GM21576 (cell line): Measurements from ENCODE around the gene SHISA7.
"Not testable (repeated sequence)": the region's sequence is repeated elsewhere in the genome, so short reads cannot be mapped to it uniquely, and the experiment has no call there.

Experiments
- ATAC-seq: cut with Tn5 transposase; IDR thresholded peaks from one replicate; pipeline ENCODE4 v1.9.1; 2021; ENCODE audit warnings: mild to moderate bottlenecking, moderate library complexity; ENCODE audit not compliant: unreplicated experiment

SHISA7 gene

GRCh38 chr19:55421281-55421680 lies 21.8 kb downstream of the SHISA7 start:
- ATAC-seq = not testable (repeated sequence)

- no peak for ATAC-seq
Measured at GRCh38 chr19:55419624-55420236, 23.4 kb downstream of the SHISA7 start.

- no peak for ATAC-seq
Measured at GRCh38 chr19:55419103-55419502, 24.0 kb downstream of the SHISA7 start.

- ATAC-seq = no peak
Measured at GRCh38 chr19:55418185-55418584, 24.9 kb downstream of the SHISA7 start.

GRCh38 chr19:55410168-55410567 lies 32.9 kb downstream of the SHISA7 start:
- ATAC-seq = no peak

GRCh38 chr19:55409179-55409578 lies 33.9 kb downstream of the SHISA7 start:
- ATAC-seq = not testable (repeated sequence)

GRCh38 chr19:55408533-55408872 lies 34.6 kb downstream of the SHISA7 start:
- ATAC-seq = no peak

GRCh38 chr19:55407800-55408532 lies 35.1 kb downstream of the SHISA7 start:
- ATAC-seq = peak; percentile 80

- peak; percentile 66 for ATAC-seq
Measured at GRCh38 chr19:55407550-55407799, 35.6 kb downstream of the SHISA7 start, which contains the start of gene UBE2S. Gene UBE2S, minus strand, starts transcription at chr19:55407788. Its CDS starts 199 bp downstream, at chr19:55407589.

GRCh38 chr19:55406826-55407549 lies 36.1 kb downstream of the SHISA7 start:
- no peak for ATAC-seq

GRCh38 chr19:55406091-55406825 lies 36.8 kb downstream of the SHISA7 start:
- no peak for ATAC-seq

- ATAC-seq = no peak
Measured at GRCh38 chr19:55405638-55406037, 37.5 kb downstream of the SHISA7 start.

GRCh38 chr19:55402509-55402908 lies 40.6 kb downstream of the SHISA7 start:
- no peak for ATAC-seq

GRCh38 chr19:55401390-55401789 lies 41.7 kb downstream of the SHISA7 start:
- not testable (repeated sequence) for ATAC-seq

GRCh38 chr19:55400281-55401087 lies 42.6 kb downstream of the SHISA7 start:
- no peak for ATAC-seq

GRCh38 chr19:55398200-55398925 lies 44.7 kb downstream of the SHISA7 start:
- ATAC-seq = no peak

GRCh38 chr19:55392820-55393761 lies 50.0 kb downstream of the SHISA7 start:
- no peak for ATAC-seq

- no peak for ATAC-seq
Measured at GRCh38 chr19:55391702-55392615, 51.1 kb downstream of the SHISA7 start.
